Thoracic aorta (tissue), 2 donors: ENCODE results near the gene E2F8. TPM values are rescaled to one million over a fixed set of nuclear protein-coding genes. Genes with fewer than 3 reads are reported as not detected.

Experiments used
- ATAC-seq: fragments of 150-250 bp; one replicate; pipeline ENCODE4 v1.8.0; 2017; ENCODE audit warnings: low read depth; ENCODE audit not compliant: insufficient number of reproducible peaks, low FRiP score
- DNase-seq: peaks from one replicate; pipeline ENCODE4 v3.0.0-alpha.2; 2020; ENCODE audit warnings: low spot score
- H3K27ac ChIP-seq, 2 donors: fragments of 200-600 bp; sonication (generic); 1 replicate in 1 of 2; 2 replicates in 1 of 2; pipeline ENCODE4 v1.5.1; 2016; ENCODE audit warnings: mild to moderate bottlenecking in 2 of 2, moderate library complexity in 2 of 2
- H3K27me3 ChIP-seq: fragments of 200-600 bp; sonication (generic); replicated peaks from 2 replicates; pipeline ENCODE4 v1.6.0; 2016; ENCODE audit warnings: mild to moderate bottlenecking; ENCODE audit not compliant: insufficient read depth
- H3K36me3 ChIP-seq: fragments of 200-600 bp; sonication (generic); one replicate; pipeline ENCODE4 v1.5.1; 2016
- H3K4me1 ChIP-seq, 2 donors: fragments of 200-600 bp; sonication (generic); 1 replicate in 1 of 2; 2 replicates in 1 of 2; pipeline versions ENCODE4 v1.5.1 to v1.6.0; 2016; ENCODE audit warnings: low read depth in 2 of 2, mild to moderate bottlenecking in 1 of 2; ENCODE audit not compliant: control insufficient read depth in 1 of 2
- H3K4me3 ChIP-seq: fragments of 200-600 bp; sonication (generic); 2 replicates; pipeline ENCODE4 v1.5.1; 2016; ENCODE audit warnings: mild to moderate bottlenecking
- H3K9me3 ChIP-seq: fragments of 200-600 bp; sonication (generic); 2 replicates; pipeline ENCODE4 v1.5.1; 2016
- CTCF ChIP-seq: fragments of 200-600 bp; sonication (generic); IDR thresholded peaks from one replicate; pipeline ENCODE4 v1.5.1; 2019; ENCODE audit warnings: antibody characterized with exemption
- total RNA-seq, 2 donors: library from RNA; depleted of rRNA; stranded (reverse); fragments of >200 nt; gene quantifications; one replicate each; pipeline versions ENCODE4 v1.1.0 to v1.2.3, GENCODE V29; 2016

E2F8 gene
- total RNA-seq, 2 donors from 2014 or later: not detected

GRCh38 chr11:19209617-19210370 is 31.0 kb downstream of the E2F8 start:
- Histone ChIP-seq H3K36me3 (no peaks in the 10 kb centered on the region), H3K4me1 (no peaks in the 10 kb centered on the region), H3K4me3 (no peak overlapping the region), H3K9me3 (no peaks in the 10 kb centered on the region), H3K27me3 (no peaks in the 10 kb centered on the region), H3K27ac (no peak overlapping the region)
- no peak for DNase-seq
- ATAC-seq: no peak
- no peak for TF ChIP-seq CTCF

GRCh38 chr11:19208959-19209546 is 31.7 kb downstream of the E2F8 start:
- DNase-seq: no peak
- Histone ChIP-seq H3K27ac (no peak overlapping the region), H3K4me1 (no peaks in the 10 kb centered on the region), H3K9me3 (no peaks in the 10 kb centered on the region), H3K4me3 (no peak overlapping the region), H3K27me3 (no peaks in the 10 kb centered on the region), H3K36me3 (no peaks in the 10 kb centered on the region)
- TF ChIP-seq CTCF: no peak
- no peak for ATAC-seq

GRCh38 chr11:19208181-19208580 is 32.6 kb downstream of the E2F8 start:
- H3K4me1 ChIP-seq: no peaks in the 10 kb centered on the region
- ATAC-seq: no peak

DNA sequence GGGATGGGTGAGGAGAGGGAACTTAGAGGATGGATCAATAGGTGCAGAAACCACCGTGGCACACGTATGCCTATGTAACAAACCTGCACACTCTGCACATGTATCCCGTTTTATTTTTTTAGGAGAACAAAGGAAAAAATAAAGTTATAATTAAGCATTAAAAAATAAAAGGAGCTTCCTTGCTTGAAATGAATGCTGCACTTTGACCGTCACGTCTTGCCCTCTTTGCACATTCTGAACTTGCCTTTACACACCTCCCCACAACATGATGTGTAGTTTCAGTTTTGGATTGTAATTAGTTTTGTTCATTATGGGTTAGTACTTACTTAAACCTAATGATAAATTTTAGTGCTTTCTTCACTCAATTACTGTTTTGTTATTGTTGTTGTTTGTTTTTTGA is 35.9 kb downstream of the E2F8 start:
- no peak for TF ChIP-seq CTCF
- DNase-seq: no peak
- no peak overlapping the region for H3K27ac ChIP-seq
- H3K4me1 ChIP-seq: no peaks in the 10 kb centered on the region
- H3K27me3 ChIP-seq: no peaks in the 10 kb centered on the region
- no peak overlapping the region for H3K4me3 ChIP-seq
- H3K36me3 ChIP-seq: no peaks in the 10 kb centered on the region
- H3K9me3 ChIP-seq: no peaks in the 10 kb centered on the region
- ATAC-seq: no peak

More at GRCh38 chr11:19208181-19208580, 32.6 kb downstream of the E2F8 start:
- H3K4me3 ChIP-seq: no peak overlapping the region
- no peaks in the 10 kb centered on the region for H3K36me3 ChIP-seq
- no peaks in the 10 kb centered on the region for H3K27me3 ChIP-seq
- no peak for TF ChIP-seq CTCF
- H3K9me3 ChIP-seq: no peaks in the 10 kb centered on the region
- DNase-seq: no peak
- H3K27ac ChIP-seq: no peak overlapping the region

GRCh38 chr11:19201737-19202605 is 38.8 kb downstream of the E2F8 start, which contains the start of gene CSRP3:
Gene CSRP3 (minus strand): TSS chr11:19201983. CDS start chr11:19192448, 9,535 bp downstream.
- no peaks in the 10 kb centered on the region for H3K9me3 ChIP-seq
- DNase-seq (no peak), ATAC-seq (no peak)
- H3K27ac ChIP-seq: no peak within 1 kb of the TSS
- H3K4me1 ChIP-seq: no peaks in the 10 kb centered on the region
- no peak for TF ChIP-seq CTCF
- H3K27me3 ChIP-seq: no peaks in the 10 kb centered on the region
- no peak within 1 kb of the TSS for H3K4me3 ChIP-seq
- no peaks in the 10 kb centered on the region for H3K36me3 ChIP-seq
